WTC11 (cell line): ENCODE data around the gene OR4D1. TPM values are rescaled to one million over a fixed set of nuclear protein-coding genes. Genes with fewer than 3 reads are reported as not detected.

ENCODE experiments used
- ATAC-seq: fragments of 200-7000 bp; cut with Tn5 transposase; 2 replicates; pipeline ENCODE4 v1.10.0; 2021; ENCODE audit warnings: mild to moderate bottlenecking, moderate library complexity
- CTCF ChIA-PET: fragments of 300-600 bp; sonication (Branson Sonifier 250); formaldehyde crosslinking; loops from one replicate; lab custom pipeline; 2021; ENCODE audit warnings: antibody characterized with exemption; lab: Charles Lee
- POLR2A ChIA-PET: fragments of 350-600 bp; sonication (Branson Sonifier 250); formaldehyde crosslinking; loops from one replicate; lab custom pipeline; 2021; ENCODE audit warnings: antibody characterized with exemption; lab: Charles Lee
- DNase-seq: peaks from one replicate; pipeline ENCODE4 v3.0.0; 2021; ENCODE audit warnings: low spot score
- H3K27ac Mint-ChIP-seq: 2 replicates; pipeline ENCODE4 v1.8.0; 2021; ENCODE audit warnings: mixed read lengths
- H3K27me3 Mint-ChIP-seq: 2 replicates; pipeline ENCODE4 v1.8.0; 2021; ENCODE audit warnings: low read depth, mild to moderate bottlenecking, moderate library complexity, mixed read lengths
- H3K36me3 Mint-ChIP-seq: 2 replicates; pipeline ENCODE4 v1.8.0; 2021; ENCODE audit warnings: mixed read lengths
- H3K4me1 Mint-ChIP-seq: 2 replicates; pipeline ENCODE4 v1.8.0; 2022; ENCODE audit warnings: mixed read lengths
- H3K4me3 Mint-ChIP-seq: 2 replicates; pipeline ENCODE4 v1.8.0; 2021; ENCODE audit warnings: mild to moderate bottlenecking, moderate library complexity, mixed read lengths
- H3K9me3 Mint-ChIP-seq: 2 replicates; pipeline ENCODE4 v1.8.0; 2021; ENCODE audit warnings: mixed read lengths
- AFF4 ChIP-seq: sonication (generic); formaldehyde crosslinking; IDR thresholded peaks from 2 replicates; pipeline ENCODE4 v1.8.1; 2023; ENCODE audit warnings: mild to moderate bottlenecking, missing genetic modification reagents, borderline replicate concordance
- ARID4B ChIP-seq: sonication (generic); formaldehyde crosslinking; IDR thresholded peaks from 2 replicates; pipeline ENCODE4 v1.8.0; 2023; ENCODE audit warnings: missing genetic modification reagents, mild to moderate bottlenecking, borderline replicate concordance
- ATF3 ChIP-seq: sonication (generic); formaldehyde crosslinking; conservative IDR thresholded peaks from 2 replicates; pipeline ENCODE4 v1.8.1; 2022; ENCODE audit warnings: mild to moderate bottlenecking, missing genetic modification reagents
- CREB1 ChIP-seq: sonication (generic); formaldehyde crosslinking; IDR thresholded peaks from 2 replicates; pipeline ENCODE4 v1.8.0; 2023; ENCODE audit warnings: mild to moderate bottlenecking, missing genetic modification reagents
- FOXJ3 ChIP-seq: sonication (generic); formaldehyde crosslinking; IDR thresholded peaks from 2 replicates; pipeline ENCODE4 v1.9.0; 2021; ENCODE audit warnings: missing genetic modification reagents, mild to moderate bottlenecking, borderline replicate concordance
- FOXK1 ChIP-seq: sonication (generic); formaldehyde crosslinking; IDR thresholded peaks from 2 replicates; pipeline ENCODE4 v1.8.0; 2022; ENCODE audit warnings: mild to moderate bottlenecking, moderate library complexity, missing genetic modification reagents
- GRHL2 ChIP-seq: fragments of 250-450 bp; sonication (Bioruptor Pico); IDR thresholded peaks from 2 replicates; pipeline ENCODE4 v1.8.0; 2022; ENCODE audit warnings: mild to moderate bottlenecking, moderate library complexity; ENCODE audit not compliant: insufficient replicate concordance, severe bottlenecking
- GTF2I ChIP-seq: fragments of 250-450 bp; sonication (Bioruptor Pico); conservative IDR thresholded peaks from 2 replicates; pipeline ENCODE4 v1.4.0; 2021; ENCODE audit warnings: mild to moderate bottlenecking
- MLX ChIP-seq: sonication (generic); formaldehyde crosslinking; IDR thresholded peaks from 2 replicates; pipeline ENCODE4 v1.8.1; 2023; ENCODE audit warnings: mild to moderate bottlenecking, missing genetic modification reagents, moderate library complexity
- MYBL2 ChIP-seq: sonication (generic); formaldehyde crosslinking; IDR thresholded peaks from 2 replicates; pipeline ENCODE4 v1.8.1; 2023; ENCODE audit warnings: mild to moderate bottlenecking, moderate library complexity, missing genetic modification reagents
- NFATC4 ChIP-seq: fragments of 250-450 bp; sonication (Bioruptor Pico); IDR thresholded peaks from 2 replicates; pipeline ENCODE4 v1.9.0; 2021; ENCODE audit warnings: mild to moderate bottlenecking
- NFE2L1 ChIP-seq: sonication (generic); formaldehyde crosslinking; IDR thresholded peaks from 2 replicates; pipeline ENCODE4 v1.8.1; 2023; ENCODE audit warnings: missing genetic modification reagents
- NR1H2 ChIP-seq: sonication (generic); formaldehyde crosslinking; IDR thresholded peaks from 2 replicates; pipeline ENCODE4 v1.9.0; 2021; ENCODE audit warnings: mild to moderate bottlenecking, moderate library complexity, missing genetic modification reagents
- SMAD4 ChIP-seq: sonication (generic); formaldehyde crosslinking; IDR thresholded peaks from 2 replicates; pipeline ENCODE4 v1.8.0; 2022; ENCODE audit warnings: mild to moderate bottlenecking, missing genetic modification reagents
- ZBTB21 ChIP-seq: sonication (generic); formaldehyde crosslinking; IDR thresholded peaks from 2 replicates; pipeline ENCODE4 v1.8.1; 2023; ENCODE audit warnings: mild to moderate bottlenecking, missing genetic modification reagents, borderline replicate concordance
- ZNF232 ChIP-seq: sonication (generic); formaldehyde crosslinking; IDR thresholded peaks from 2 replicates; pipeline ENCODE4 v1.8.0; 2022; ENCODE audit warnings: mild to moderate bottlenecking, missing genetic modification reagents
- ZNF317 ChIP-seq: sonication (generic); formaldehyde crosslinking; IDR thresholded peaks from 2 replicates; pipeline ENCODE4 v1.8.1; 2023; ENCODE audit warnings: low read depth, mild to moderate bottlenecking, moderate library complexity, missing genetic modification reagents, borderline replicate concordance
- total RNA-seq: library from RNA; stranded (reverse); gene quantifications from 3 replicates; pipeline ENCODE4 v1.2.3, GENCODE V29; 2021

OR4D1 gene
- total RNA-seq, 1 experiment from 2014 or later: 0.17 TPM

GRCh38 chr17:58202859-58203258 lies 54.7 kb downstream of the OR4D1 start:
- H3K9me3 Mint-ChIP-seq: no peaks in the 10 kb centered on the region
- H3K4me1 Mint-ChIP-seq: no peaks in the 10 kb centered on the region
- no peak overlapping the region for H3K27ac Mint-ChIP-seq
- DNase-seq (no peak), ATAC-seq (no peak)
- CTCF ChIA-PET: interaction anchor here (0.9 to 2.4 kb wide), 5 partner anchors 12 to 244 kb away, joined by 3 to 6 read pairs (median 3); no protein-coding TSS in a partner anchor
- POLR2A ChIA-PET: interaction anchor here (0.5 kb wide), 1 partner anchor 1151 kb away, joined by 3 read pairs; no protein-coding TSS in a partner anchor
- TF ChIP-seq SMAD4 (CRISPR knock-in tag): no peak
- no peak for TF ChIP-seq FOXK1 (CRISPR knock-in tag)
- no peak for TF ChIP-seq ARID4B (CRISPR knock-in tag)
- TF ChIP-seq NFATC4: no peak
- no peak for TF ChIP-seq ZNF232
- no peak overlapping the region for H3K4me3 Mint-ChIP-seq
- peaks cover 7% of the 10 kb centered on the region for H3K27me3 Mint-ChIP-seq
- no peaks in the 10 kb centered on the region for H3K36me3 Mint-ChIP-seq

- no peak for ATAC-seq
- POLR2A ChIA-PET: no interaction called here
- H3K9me3 Mint-ChIP-seq: no peaks in the 10 kb centered on the region
- H3K36me3 Mint-ChIP-seq: peaks cover 7% of the 10 kb centered on the region
- no peak overlapping the region for H3K4me3 Mint-ChIP-seq
- H3K27ac Mint-ChIP-seq: no peak overlapping the region
- no peaks in the 10 kb centered on the region for H3K4me1 Mint-ChIP-seq
- TF ChIP-seq AFF4 (no peak), ZNF317 (CRISPR knock-in tag) (no peak), MLX (CRISPR knock-in tag) (no peak), ZBTB21 (no peak), GRHL2 (CRISPR knock-in tag) (no peak), ATF3 (CRISPR knock-in tag) (no peak), FOXJ3 (no peak), NR1H2 (CRISPR knock-in tag) (no peak), GTF2I (CRISPR knock-in tag) (no peak), CREB1 (CRISPR knock-in tag) (no peak), MYBL2 (CRISPR knock-in tag) (no peak), NFE2L1 (CRISPR knock-in tag) (no peak)
- DNase-seq: no peak
- peaks cover 7% of the 10 kb centered on the region; the same call in 1 of the 2 replicates for H3K27me3 Mint-ChIP-seq
- CTCF ChIA-PET: no interaction called here
Measured at GRCh38 chr17:58204796-58205195, 56.6 kb downstream of the OR4D1 start.
